ENCODE measurements around the gene PHLDA2. TPM values are rescaled to one million over a fixed set of nuclear protein-coding genes. Genes with fewer than 3 reads are reported as not detected.

The PHLDA2 gene
- total and polyA plus RNA-seq, 12 donors: 0.11 to 8.9 (median 2.1) TPM; not detected in 3

- intact Hi-C loops (cut with DNase I): loop anchor here in 1 of 2 donors (10.0 kb wide), 1 partner anchor 610 kb away; no protein-coding TSS in a partner anchor
- H3K9me3 ChIP-seq (replicated peaks in 1 of 3): no peaks in the 10 kb centered on the region
- no peaks in the 10 kb centered on the region for H3K36me3 ChIP-seq (replicated peaks in 1 of 2)
- H3K4me3 ChIP-seq: no peak overlapping the region
- 76 to 83% (median 79%) methylated on average over 10 to 21 of the region's 21 CpGs for WGBS, 4 donors
- TF ChIP-seq POLR2A (IDR thresholded peaks at IDR 0.05) (no peak), CTCF (IDR thresholded peaks at IDR 0.05) (no peak)
- H3K27me3 ChIP-seq: peaks cover 10% of the 10 kb centered on the region
- H3K27ac ChIP-seq: no peak overlapping the region
- peaks cover 0 to 14% of the 10 kb centered on the region in 2 donors for H3K4me1 ChIP-seq (replicated peaks in 1 of 2)
- no peak for DNase-seq
These were observed 24.8 kb downstream of the PHLDA2 start for GRCh38 chr11:2904153-2905052.

- intact Hi-C loops (cut with DNase I): loop anchor here in 1 of 2 donors (10.0 kb wide), 1 partner anchor 609 kb away; no protein-coding TSS in a partner anchor
These were observed 25.6 kb downstream of the PHLDA2 start for GRCh38 chr11:2903672-2904011.

DNA sequence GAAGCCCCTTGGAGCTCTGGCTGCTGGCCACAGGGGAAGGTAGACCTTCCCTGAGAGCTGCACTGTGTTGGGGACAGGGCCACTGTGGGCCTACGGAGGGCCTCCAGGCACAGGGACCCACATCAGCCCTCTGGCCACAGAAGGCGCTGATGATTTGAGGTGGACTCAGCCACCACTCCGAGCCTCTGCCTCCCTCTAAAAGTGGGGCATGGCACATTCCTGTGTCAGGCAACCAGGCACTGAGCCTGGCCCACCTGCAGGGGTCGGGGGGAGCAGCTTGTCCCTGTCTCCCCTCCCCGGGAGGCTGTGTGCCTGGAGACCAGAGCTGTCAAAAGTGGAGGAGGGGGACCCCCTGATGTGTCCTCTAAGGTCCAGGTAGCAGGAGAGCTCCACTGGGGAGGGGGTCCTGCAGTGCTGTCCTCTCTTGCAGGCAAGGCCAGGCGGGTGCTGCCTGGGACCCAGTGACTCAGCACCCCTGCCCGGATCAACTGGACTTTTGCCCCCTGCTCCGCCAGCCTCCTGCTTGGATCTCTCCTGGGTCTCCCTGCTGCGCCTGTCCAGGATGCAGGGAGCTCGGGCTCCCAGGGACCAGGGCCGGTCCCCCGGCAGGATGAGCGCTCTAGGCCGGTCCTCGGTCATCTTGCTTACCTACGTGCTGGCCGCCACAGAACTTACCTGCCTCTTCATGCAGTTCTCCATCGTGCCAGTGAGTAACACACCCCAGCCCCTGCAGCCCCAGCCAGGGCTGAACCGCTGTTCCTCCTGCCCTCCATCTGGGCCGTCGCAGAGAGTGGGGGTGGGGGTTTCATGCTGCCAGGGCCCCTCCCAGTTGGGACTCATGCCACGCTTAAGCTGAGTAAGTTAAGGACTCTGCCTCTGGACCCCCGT, 26.2 kb downstream of the PHLDA2 start:
- Histone ChIP-seq H3K4me1 (replicated peaks in 1 of 2) (peaks cover 6 to 24% of the 10 kb centered on the region in 2 donors), H3K4me3 (peak overlapping the region in 1 of 4 donors; percentile 63), H3K36me3 (replicated peaks in 1 of 2) (no peaks in the 10 kb centered on the region), H3K27ac (peak overlapping the region in 1 of 5 donors; percentile 85), H3K9me3 (replicated peaks in 1 of 3) (no peaks in the 10 kb centered on the region), H3K27me3 (no peaks in the 10 kb centered on the region)
- DNase-seq: no peak
- 82 to 86% (median 83%) methylated on average over 8 to 23 of the region's 23 CpGs for WGBS, 4 donors
- intact Hi-C loops (cut with DNase I): loop anchor here in 1 of 2 donors (10.0 kb wide), 1 partner anchor 608 kb away; no protein-coding TSS in a partner anchor
- no peak for TF ChIP-seq POLR2A (IDR thresholded peaks at IDR 0.05)
- TF ChIP-seq CTCF (IDR thresholded peaks at IDR 0.05): no peak

More at GRCh38 chr11:2903672-2904011, 25.6 kb downstream of the PHLDA2 start:
- Histone ChIP-seq H3K9me3 (replicated peaks in 1 of 3) (no peaks in the 10 kb centered on the region), H3K36me3 (replicated peaks in 1 of 2) (no peaks in the 10 kb centered on the region), H3K4me3 (no peak overlapping the region), H3K27me3 (peaks cover 5% of the 10 kb centered on the region), H3K4me1 (replicated peaks in 1 of 2) (peaks cover under 1 to 19% of the 10 kb centered on the region in 2 donors), H3K27ac (no peak overlapping the region)
- WGBS, 4 donors: 76 to 95% (median 92%) methylated on average over 4 to 7 of the region's 7 CpGs
- TF ChIP-seq CTCF (IDR thresholded peaks at IDR 0.05): no peak
- TF ChIP-seq POLR2A (IDR thresholded peaks at IDR 0.05): no peak
- no peak for DNase-seq
